Measurements from ENCODE around the gene INTS14. TPM values are rescaled to one million over a fixed set of nuclear protein-coding genes. Genes with fewer than 3 reads are reported as not detected.

Gene INTS14
- total and polyA plus RNA-seq, 9 of the 15 experiments (the other 6 are each of a cell fraction or from before 2014, with no cell fraction given): 30.5 to 92.4 (median 46.5) TPM

- H3K79me2 ChIP-seq (ENCODE audit: control insufficient read depth, insufficient read depth, low read length): peaks cover 19% of the 10 kb centered on the region
- no peaks in the 10 kb centered on the region for H3K9me3 ChIP-seq (replicated peaks; ENCODE audit: control insufficient read depth, insufficient read depth, low read depth, low read length)
- no peak overlapping the region for H3K9ac ChIP-seq (ENCODE audit: insufficient read depth in 1 of 2, low read depth in 2 of 2, low read length in 2 of 2)
- ATAC-seq (no peak), DNase-seq (ENCODE audit: extremely low read depth in 1 of 4, low spot score in 3 of 4) (no peak), FAIRE-seq (no peak)
- no peak overlapping the region for H2AFZ ChIP-seq (ENCODE audit: low read depth, low read length)
- TF ChIP-seq MCM2 (IDR thresholded peaks at IDR 0.05; ENCODE audit: low read depth) (no peak), ZFP36 (IDR thresholded peaks at IDR 0.05; ENCODE audit: low read depth, low read length, partially characterized antibody) (no peak), ZNF449 (CRISPR knock-in tag; IDR thresholded peaks at IDR 0.05) (no peak), TAF9B (IDR thresholded peaks at IDR 0.05; ENCODE audit: partially characterized antibody) (no peak), SRSF1 (IDR thresholded peaks at IDR 0.05; ENCODE audit: low read depth, low read length) (no peak), ARID2 (IDR thresholded peaks at IDR 0.05) (no peak), MAFG (tag; conservative IDR thresholded peaks at IDR 0.05) (no peak), CTBP1 (IDR thresholded peaks at IDR 0.05; ENCODE audit: borderline replicate concordance) (no peak), HNRNPK (IDR thresholded peaks at IDR 0.05; ENCODE audit: low read depth, low read length, poor library complexity, severe bottlenecking) (no peak), RBBP5 (IDR thresholded peaks at IDR 0.05; ENCODE audit: borderline replicate concordance, insufficient read depth, low read length, poor library complexity, severe bottlenecking) (no peak), ZNF431 (CRISPR knock-in tag; IDR thresholded peaks at IDR 0.05) (no peak), ATF4 (CRISPR knock-in tag; IDR thresholded peaks at IDR 0.05) (no peak), ZFPM2 (CRISPR knock-in tag; IDR thresholded peaks at IDR 0.05) (no peak)
- TF ChIP-seq, protein P1, sequence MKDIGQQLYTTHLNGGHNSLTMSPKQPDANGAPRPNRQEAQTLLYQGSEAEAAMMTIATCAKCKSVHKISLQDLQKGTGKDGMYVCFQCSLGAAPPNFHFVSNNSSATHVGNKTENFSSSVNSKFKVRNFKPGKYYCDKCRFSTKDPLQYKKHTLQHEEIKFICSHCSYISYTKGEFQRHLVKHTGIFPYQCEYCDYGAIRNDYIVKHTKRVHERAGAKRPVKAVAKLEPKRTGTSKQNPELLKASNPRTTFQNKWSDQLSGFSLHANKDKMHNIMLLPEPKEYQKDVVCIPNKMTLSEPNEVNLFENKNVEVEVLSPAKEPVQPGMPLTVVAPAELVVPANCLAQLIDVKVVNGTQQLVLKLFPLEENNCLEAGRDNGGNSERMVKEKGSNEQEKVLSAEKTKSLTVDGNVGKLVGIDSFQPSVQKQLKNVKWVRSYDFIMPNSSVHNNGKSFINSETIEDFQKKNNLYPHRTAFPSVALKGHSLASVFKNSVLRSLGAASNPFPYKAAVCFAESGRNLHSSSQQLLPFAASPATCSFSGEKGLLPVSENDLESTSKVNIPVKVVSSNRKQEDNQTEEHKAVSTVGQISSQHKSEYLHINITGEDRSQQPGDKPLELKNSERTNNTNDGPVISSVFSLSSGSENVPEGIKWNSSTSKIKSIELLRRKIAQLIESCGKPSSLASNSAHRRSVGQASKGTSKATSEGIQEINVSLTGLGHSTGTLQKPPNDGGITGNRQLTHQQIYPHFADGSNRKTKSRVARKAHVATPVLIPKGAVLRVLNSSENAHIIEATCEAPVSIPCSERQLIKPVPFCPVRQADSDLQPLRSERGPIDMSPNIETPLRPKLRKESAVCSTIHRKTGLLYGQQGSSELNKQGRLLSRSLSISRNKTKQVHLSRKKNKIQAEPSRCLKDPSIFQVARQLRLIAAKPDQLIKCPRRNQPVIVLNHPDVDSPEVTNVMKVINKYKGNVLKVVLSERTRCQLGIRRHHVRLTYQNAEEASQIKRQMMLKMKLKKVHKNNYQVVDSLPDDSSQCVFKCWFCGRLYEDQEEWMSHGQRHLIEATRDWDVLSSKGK (CRISPR knock-in tag; IDR thresholded peaks at IDR 0.05): no peak
- TF ChIP-seq, protein P2, sequence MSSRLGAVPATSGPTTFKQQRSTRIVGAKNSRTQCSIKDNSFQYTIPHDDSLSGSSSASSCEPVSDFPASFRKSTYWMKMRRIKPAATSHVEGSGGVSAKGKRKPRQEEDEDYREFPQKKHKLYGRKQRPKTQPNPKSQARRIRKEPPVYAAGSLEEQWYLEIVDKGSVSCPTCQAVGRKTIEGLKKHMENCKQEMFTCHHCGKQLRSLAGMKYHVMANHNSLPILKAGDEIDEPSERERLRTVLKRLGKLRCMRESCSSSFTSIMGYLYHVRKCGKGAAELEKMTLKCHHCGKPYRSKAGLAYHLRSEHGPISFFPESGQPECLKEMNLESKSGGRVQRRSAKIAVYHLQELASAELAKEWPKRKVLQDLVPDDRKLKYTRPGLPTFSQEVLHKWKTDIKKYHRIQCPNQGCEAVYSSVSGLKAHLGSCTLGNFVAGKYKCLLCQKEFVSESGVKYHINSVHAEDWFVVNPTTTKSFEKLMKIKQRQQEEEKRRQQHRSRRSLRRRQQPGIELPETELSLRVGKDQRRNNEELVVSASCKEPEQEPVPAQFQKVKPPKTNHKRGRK (tag; IDR thresholded peaks at IDR 0.05): no peak
- H3K27ac ChIP-seq (ENCODE audit: extremely low read depth, low read depth, low read length): no peak overlapping the region
- ChIA-PET POLR2A (no interaction called here), CTCF (ENCODE audit: low intra/inter-chr PET ratio) (no interaction called here)
- peaks cover 74% of the 10 kb centered on the region for H3K36me3 ChIP-seq (ENCODE audit: control insufficient read depth, insufficient read depth, low read length)
- H3K4me1 ChIP-seq (replicated peaks in 1 of 2; ENCODE audit: control insufficient read depth in 2 of 2, insufficient read depth in 2 of 2, low read length in 2 of 2): no peaks in the 10 kb centered on the region; a peak in 1 of 5 replicates
- no TSS peak for BruUV-seq (replicated peaks)
- H3K9me1 ChIP-seq (ENCODE audit: control insufficient read depth, insufficient read depth, low read length): no peaks in the 10 kb centered on the region
- intact Hi-C loops (cut with micrococcal nuclease) (no loop called here), in situ Hi-C loops (cut with MboI) (no loop called here)
- H3K27me3 ChIP-seq (ENCODE audit: control insufficient read depth in 2 of 2, insufficient read depth in 2 of 2, low read length in 2 of 2): no peaks in the 10 kb centered on the region
- 0 out of 2 replicates have a peak, but pooled peaks cover 2% of the 10 kb centered on the region for H4K20me1 ChIP-seq (replicated peaks; ENCODE audit: control insufficient read depth, insufficient read depth, low read length)
- WGBS (ENCODE audit: insufficient coverage, low coverage, missing lambda C conversion rate): 50% methylated on average over 2 of the region's 2 CpGs
- no peak overlapping the region for H3K4me3 ChIP-seq
- no peak overlapping the region for H3K4me2 ChIP-seq (ENCODE audit: insufficient read depth, low read length)
Measured at GRCh38 chr15:65603134-65603533, 7.8 kb downstream of the INTS14 start.
